Measurements from ENCODE around the gene ID3.

Gene ID3

DNA sequence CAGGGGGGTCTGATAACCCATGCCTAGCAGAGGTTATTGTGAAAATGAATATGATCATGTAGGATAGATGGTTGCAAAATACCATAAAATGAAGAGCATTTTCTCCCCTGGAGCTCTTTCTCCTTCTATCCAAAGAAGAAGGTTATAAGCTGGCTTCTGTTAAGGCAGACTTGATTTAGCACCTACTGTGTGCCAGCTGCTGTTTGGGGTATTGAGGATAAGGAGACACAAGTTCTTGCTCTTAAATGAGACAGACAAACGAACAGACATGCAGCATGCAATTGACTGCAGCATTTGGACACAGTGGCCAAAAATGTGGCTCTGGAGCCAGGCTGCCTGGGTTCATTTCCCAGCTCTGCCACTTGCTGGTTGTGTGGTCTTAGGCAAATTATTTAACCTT, 39.8 kb upstream of the ID3 start:
- CTCF ChIA-PET, result interaction anchor here (1.0 to 1.7 kb wide), 2 partner anchors 36 to 38 kb away, joined by 3 to 5 read pairs; no protein-coding TSS in a partner anchor
- H3K27ac ChIP-seq, result no peak overlapping the region

DNA sequence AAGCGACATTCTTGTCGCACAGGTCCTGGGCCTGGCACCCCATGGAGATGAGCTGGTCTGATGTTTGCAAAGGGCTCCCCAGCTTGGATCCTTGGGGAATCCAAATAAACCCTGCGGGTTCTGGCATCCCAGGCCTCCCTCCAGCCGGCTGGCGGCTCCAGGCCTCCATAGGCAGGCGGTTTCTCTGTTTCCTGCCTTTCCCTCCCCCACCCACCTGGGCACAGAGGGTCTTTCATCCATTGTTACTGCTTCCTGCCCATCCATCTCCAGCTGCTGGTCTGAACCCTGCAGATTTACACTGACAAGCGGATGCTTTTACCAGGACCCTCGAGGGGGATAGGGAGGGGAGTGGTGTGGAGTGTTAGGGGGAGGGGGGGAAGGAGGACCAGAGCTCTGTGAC, 39.1 kb upstream of the ID3 start:
- CTCF ChIA-PET, result interaction anchor here (0.6 to 1.7 kb wide), 3 partner anchors 37 to 194 kb away, joined by 3 to 5 read pairs (median 3); no protein-coding TSS in a partner anchor
- H3K27ac ChIP-seq, result no peak overlapping the region
- TF ChIP-seq, protein P1, sequence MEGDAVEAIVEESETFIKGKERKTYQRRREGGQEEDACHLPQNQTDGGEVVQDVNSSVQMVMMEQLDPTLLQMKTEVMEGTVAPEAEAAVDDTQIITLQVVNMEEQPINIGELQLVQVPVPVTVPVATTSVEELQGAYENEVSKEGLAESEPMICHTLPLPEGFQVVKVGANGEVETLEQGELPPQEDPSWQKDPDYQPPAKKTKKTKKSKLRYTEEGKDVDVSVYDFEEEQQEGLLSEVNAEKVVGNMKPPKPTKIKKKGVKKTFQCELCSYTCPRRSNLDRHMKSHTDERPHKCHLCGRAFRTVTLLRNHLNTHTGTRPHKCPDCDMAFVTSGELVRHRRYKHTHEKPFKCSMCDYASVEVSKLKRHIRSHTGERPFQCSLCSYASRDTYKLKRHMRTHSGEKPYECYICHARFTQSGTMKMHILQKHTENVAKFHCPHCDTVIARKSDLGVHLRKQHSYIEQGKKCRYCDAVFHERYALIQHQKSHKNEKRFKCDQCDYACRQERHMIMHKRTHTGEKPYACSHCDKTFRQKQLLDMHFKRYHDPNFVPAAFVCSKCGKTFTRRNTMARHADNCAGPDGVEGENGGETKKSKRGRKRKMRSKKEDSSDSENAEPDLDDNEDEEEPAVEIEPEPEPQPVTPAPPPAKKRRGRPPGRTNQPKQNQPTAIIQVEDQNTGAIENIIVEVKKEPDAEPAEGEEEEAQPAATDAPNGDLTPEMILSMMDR (conservative IDR thresholded peaks at IDR 0.05; ENCODE audit: low read depth), result no peak
- POLR2A ChIA-PET (ENCODE audit: low non-redundant PET), result no interaction called here
- DNase-seq (ENCODE audit: low spot score), result no peak

More for the DNA sequence above, 39.8 kb upstream of the ID3 start:
- no peak for DNase-seq (ENCODE audit: low spot score)
- TF ChIP-seq, protein P1 (conservative IDR thresholded peaks at IDR 0.05; ENCODE audit: low read depth), result no peak
- POLR2A ChIA-PET (ENCODE audit: low non-redundant PET), result no interaction called here

DNA sequence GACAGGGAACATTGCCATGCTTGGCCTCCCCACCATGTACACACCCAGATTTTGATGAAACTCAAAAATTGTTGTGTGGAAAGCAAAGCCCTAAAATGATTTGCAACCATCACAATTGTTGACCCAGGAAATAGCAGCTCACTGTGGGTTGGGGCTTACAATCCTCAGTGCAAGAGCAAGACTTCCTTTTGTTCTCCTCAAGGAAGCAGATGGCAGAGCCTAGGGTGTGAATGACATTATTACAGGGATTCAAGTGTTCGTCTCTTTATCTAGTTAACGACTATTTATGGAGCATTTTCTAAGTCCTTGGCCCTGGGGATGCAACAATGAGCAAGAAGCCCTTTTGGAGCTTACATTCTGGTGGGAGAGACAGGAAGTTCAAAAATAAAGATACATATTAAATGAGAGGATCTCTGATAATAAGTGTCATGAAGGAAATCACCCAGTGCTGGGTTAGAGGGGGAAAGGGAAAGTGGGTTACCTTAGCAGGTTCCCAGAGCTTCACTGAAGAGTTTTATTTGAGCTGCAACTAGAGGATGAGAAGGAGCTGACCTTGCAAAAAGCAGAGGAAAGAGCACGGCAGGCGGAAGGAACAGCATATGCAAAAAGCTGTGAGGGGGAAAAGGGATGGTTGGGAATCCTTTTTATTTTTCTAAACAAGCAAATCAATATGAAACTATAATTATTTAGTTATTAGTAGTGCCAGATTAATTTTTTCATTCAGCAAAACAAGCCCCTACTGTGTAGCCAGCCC, 38.5 kb upstream of the ID3 start:
- TF ChIP-seq, protein P1 (conservative IDR thresholded peaks at IDR 0.05; ENCODE audit: low read depth), result no peak
- POLR2A ChIA-PET (ENCODE audit: low non-redundant PET), result no interaction called here
- no peak overlapping the region for H3K27ac ChIP-seq
- CTCF ChIA-PET, result no interaction called here
- no peak for DNase-seq (ENCODE audit: low spot score)

DNA sequence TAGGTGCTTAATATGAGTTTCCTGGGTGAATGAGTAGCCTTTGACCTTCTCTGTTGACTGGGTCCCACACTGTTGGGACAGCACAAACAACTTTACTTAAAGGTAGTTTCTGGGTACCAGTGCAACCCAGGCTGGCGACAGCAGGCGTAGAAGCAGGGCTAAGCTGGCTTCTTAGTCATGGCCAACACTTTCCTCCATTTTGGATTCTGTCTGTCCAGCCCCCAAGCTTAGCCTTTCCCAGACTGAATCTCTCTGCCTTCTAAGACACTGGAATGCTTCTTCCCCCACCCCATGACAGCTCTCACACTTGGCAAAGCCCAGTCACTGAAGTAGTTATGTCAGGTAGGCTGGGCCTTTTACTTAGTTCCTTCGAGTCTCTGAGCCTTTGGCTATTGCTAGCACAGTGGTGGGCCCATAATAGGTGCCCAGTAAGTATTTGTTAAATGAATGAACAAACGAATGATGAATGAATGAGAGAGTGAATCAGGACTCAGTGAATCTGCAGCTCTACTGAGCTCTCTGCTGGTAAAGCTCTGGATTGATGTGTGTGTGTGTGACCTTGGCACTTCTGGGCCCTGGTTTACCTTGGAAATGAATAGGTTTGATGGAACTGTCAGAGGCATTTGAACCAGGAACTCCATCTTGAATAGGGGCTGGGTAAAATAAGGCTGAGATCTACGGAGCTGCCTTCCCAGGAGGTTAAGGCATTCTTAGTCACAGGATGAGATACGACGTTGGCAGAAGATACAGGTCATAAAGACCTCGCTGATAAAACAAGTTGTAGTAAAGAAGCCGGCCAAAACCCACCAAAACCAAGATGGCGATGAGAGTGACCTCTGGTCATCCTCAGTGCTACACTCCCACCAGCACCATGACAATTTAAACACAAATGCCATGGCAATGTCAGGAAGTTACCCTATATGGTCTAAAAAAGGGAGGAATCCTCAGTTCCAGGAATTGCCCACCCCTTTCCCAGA, 37.4 kb upstream of the ID3 start:
- ChIA-PET POLR2A (ENCODE audit: low non-redundant PET) (no interaction called here), CTCF (interaction anchor here (1.5 kb wide), 1 partner anchor 38 kb away, joined by 3 read pairs; no protein-coding TSS in a partner anchor)
- no peak overlapping the region for H3K27ac ChIP-seq
- TF ChIP-seq, protein P1 (conservative IDR thresholded peaks at IDR 0.05; ENCODE audit: low read depth), result no peak
- no peak for DNase-seq (ENCODE audit: low spot score)

DNA sequence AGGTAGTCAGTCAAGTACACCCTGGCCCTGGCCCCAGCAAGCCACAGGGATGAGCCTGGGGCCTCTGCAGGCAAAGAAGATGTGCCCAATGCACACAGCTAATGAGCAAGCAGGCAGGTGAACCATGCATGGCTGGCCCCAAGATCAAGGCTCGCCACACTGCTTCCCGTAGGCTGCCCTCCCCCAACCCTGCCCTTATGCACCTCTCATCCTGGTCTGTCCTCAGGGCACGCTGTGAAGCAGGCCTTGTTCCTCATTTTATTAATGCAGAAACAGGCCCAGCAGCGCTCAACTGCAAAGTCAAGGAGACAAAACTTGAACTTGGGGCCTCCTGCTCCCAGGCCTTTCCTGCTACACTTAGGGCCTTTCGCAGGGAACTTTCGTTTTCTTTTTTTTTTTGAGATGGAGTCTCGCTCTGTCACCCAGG, 35.6 kb upstream of the ID3 start:
- no peak for DNase-seq (ENCODE audit: low spot score)
- ChIA-PET POLR2A (ENCODE audit: low non-redundant PET) (no interaction called here), CTCF (no interaction called here)
- TF ChIP-seq, protein P1 (conservative IDR thresholded peaks at IDR 0.05; ENCODE audit: low read depth), result no peak
- peak overlapping the region; percentile 95 for H3K27ac ChIP-seq
